RKO (cell line): Measurements from ENCODE around the gene RNF222.

Experiments used
- DNase-seq: peaks from one replicate; pipeline ENCODE4 v3.0.0-alpha.2; 2016; ENCODE audit warnings: low spot score

The RNF222 gene, protein sequence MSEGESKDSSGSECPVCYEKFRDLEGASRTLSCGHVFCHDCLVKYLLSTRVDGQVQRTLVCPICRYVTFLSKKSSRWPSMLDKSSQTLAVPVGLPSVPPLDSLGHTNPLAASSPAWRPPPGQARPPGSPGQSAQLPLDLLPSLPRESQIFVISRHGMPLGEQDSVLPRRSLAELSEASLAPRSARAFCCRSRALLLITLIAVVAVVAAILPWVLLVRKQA

GRCh38 chr17:8397636-8398035 is at the start of gene RNF222:
RNF222 (minus strand) TSS chr17:8397827; CDS start chr17:8393461, 4,366 bp downstream.
- DNase-seq, result no peak

DNA sequence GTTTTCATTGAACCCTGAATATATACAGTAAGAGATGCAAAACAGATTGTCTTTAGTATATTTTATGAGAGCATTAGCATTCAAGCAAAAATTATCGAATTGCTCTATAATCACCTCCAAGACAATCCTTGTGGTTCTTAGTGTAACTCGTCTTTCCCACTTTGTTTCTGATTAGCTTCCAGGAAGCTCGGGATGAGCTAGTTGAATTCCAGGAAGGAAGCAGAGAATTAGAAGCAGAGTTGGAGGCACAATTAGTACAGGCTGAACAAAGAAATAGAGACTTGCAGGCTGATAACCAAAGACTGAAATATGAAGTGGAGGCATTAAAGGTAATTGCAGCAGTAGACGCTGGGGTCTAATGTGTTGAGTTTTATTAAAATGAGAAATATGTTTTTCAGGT is 47.9 kb upstream of the RNF222 start:
- DNase-seq, result no peak

DNA sequence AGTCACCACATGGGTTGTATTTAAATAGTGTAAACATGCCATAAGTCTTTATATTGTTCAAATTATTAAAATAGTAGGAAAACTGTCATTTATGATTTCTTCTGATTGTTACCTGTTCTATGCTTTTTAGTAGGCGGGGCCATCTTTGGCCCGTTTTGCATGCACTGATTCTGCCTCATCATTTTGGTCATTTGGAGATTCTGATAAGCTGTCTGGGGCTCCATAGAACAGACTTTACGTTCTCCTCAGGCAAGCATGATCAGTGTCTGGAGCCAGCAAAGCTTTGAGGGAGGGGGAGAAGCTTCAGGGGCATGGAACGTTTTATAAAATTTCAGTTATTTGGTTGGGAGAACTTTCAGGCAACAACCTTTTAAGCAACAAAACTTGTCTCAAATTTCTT is 46.9 kb upstream of the RNF222 start:
- no peak for DNase-seq

DNA sequence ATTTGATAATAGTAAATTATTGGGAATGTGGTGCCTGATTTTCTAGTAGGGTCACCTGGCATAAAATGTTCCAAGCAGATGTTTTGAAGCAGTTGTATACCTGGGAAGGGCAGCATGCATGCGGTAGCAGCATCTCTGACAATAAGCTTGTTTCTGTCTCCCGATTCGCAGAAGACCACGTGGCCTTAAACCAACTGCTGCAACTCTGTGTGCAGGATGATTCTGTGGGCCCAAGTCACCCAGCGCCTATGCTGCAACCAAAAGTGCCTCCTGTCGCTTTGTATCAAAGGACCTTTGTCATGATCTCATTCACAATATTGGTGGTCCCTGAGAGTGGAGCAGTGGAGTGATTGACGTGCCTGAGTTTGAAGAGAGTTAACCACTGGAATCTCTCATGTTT is 46.1 kb upstream of the RNF222 start:
- no peak for DNase-seq

- DNase-seq, result no peak
These were observed 44.7 kb upstream of the RNF222 start for GRCh38 chr17:8442310-8442709.

DNA sequence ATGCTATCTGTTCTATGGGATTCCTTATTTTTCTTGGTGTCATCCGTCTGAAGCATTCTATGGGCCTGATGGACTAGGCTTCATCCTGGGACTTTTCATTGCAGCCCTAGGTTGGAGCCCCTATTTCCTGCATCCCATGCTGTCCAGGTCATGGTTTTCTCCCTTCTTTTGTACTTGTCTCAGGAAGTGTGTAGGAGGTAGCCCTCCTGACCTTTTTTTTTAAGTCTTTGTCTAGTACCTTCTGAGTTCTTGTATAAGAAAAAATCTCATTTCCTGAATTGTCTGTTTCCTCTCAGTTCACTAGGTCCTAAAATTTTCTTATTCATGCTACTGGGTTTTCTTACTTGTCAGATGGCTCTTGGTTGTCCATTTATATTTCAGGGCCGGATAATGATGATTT is 44.1 kb upstream of the RNF222 start:
- DNase-seq, result no peak

DNA sequence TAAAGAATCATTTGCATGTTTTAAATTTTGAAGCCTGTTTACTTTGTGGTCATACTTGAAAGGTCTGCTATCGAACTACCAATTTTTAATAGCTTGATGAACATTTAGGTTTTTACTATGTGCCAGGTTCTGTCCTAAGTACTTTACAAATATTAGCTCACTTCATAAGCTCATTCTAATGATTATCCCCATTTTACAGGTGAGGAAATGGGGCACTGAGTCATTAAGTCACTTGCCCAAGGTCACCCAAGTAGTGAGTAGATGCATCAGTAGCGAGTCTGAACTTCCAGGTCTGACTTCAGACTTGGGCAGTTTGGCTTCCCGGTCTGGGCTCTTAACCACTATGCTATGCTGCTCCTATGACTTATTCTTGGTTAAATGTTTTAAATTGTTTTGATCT is 42.1 kb upstream of the RNF222 start:
- DNase-seq, result no peak

DNA sequence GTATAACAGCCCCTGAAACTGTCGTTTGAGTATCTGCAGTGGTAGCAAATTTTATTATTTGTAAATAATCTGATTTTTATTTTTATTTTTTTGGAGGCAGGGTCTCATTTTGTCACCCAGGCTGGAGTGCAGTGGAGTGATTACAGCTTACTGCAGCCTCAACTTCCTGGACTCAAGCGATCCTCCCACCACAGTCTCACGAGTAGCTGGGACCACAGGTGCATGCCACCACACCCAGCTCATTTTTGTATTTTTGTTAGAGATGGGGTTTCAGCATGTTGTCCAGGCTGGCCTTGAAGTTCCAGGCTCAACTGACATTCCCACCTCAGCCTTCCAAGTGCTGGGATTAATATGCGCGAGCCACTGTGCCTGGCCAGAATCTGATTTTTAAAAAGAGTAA is 40.8 kb upstream of the RNF222 start:
- no peak for DNase-seq

- DNase-seq, result no peak
These were observed 39.2 kb upstream of the RNF222 start for GRCh38 chr17:8436844-8437171.

DNA sequence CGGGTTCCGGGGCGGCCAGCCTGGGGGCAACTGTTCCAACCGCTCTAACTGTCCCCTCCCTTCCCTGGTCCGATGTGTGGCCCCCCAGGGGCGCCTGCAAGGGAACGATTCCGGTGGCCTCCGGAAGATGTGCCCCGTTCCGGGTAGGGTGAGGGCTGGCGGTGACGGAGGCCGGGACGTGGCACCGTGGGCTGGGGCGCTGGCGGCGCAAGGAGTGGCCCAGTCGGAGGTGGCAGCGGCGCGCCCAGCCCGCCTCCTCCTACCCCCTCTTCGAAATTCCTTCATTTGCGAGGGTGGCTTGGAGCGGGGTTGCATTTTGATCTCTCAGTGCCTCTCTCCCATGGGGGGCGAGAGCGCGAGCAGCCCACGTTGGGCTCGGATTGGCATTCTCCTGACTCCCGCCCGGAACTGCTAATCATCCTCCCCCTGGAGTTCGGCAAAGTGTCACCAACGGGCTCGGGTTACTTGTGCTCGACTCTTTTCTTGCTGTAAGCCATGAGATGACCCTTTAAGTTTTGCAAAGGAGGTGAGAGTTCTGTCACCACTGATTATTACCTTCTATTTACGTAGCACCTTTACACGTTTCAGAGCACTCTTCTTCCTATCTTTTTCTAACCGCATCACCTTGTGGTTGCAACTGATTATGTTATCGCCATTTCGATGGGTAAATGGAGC is 38.7 kb upstream of the RNF222 start:
- DNase-seq, result peak; percentile 61

- peak; percentile 96 for DNase-seq
These were observed 37.9 kb upstream of the RNF222 start, which contains the start of gene NDEL1 for GRCh38 chr17:8435245-8436168. NDEL1 (plus strand) TSS chr17:8435884; CDS start chr17:8444272, 8,388 bp downstream.

DNA sequence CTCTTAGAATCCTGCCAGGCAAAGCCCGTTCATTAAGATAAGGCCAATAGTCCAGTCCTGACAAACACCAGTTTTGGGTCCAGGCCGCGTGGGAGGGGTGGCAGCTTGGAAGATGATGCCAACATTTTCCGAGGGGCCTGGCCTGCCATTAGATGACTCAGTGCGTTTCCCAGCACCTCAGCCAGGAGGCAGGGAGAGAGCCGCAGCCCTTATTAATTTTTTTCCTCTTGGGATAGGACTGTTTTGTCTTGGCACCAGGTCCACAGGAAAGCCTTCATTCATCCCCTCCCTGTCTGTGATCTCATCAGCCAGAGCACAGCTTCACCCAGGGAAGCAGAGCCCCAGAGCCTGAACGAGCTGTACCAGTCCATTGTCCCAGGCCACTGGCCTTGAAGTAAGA is 33.3 kb upstream of the RNF222 start:
- DNase-seq, result no peak

DNA sequence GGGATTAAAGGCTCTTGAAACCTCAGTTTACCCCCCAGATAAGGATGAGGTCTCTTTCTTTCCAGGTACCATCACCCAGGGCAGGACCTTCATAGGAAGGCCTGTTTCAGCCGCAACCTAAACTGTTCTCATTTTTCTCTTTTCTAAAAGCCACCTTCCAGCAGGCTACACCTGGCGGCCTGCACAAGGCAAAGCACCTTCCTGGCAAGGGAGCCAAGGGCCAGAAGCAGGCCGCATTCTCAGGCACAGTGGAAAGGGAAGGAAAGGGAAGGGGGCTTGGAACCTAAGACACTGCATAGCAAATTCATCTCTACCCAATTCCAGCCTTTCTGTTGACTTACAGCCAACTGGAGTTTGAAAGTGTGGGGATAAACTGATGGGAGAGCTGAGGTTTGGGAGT is 29.2 kb upstream of the RNF222 start:
- no peak for DNase-seq

GRCh38 chr17:8426094-8426720 is 28.6 kb upstream of the RNF222 start:
- no peak for DNase-seq

DNA sequence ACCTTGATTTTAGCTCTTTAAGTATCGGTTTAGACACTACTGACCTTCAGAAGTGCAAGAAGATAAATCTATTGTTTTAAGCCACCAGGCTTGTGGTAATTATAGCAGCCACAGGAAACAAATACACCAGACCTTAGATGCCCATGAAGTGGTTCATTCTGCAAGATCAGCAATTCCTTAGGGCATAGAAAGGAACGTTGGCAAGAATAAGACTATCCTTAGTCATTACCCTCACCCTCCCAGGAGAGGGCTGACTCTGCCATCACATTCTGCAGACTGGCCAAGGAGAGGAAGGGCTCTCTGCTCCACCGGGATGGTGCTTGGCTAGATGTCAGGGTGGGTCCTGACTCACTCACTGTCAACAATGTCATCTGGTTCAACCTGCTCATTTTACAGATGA is 23.9 kb upstream of the RNF222 start:
- no peak for DNase-seq

- no peak for DNase-seq
These were observed 22.7 kb upstream of the RNF222 start for GRCh38 chr17:8420041-8420934.

GRCh38 chr17:8419305-8419704 is 21.7 kb upstream of the RNF222 start:
- DNase-seq, result no peak

- no peak for DNase-seq
These were observed 20.8 kb upstream of the RNF222 start for GRCh38 chr17:8418471-8418870.

DNA sequence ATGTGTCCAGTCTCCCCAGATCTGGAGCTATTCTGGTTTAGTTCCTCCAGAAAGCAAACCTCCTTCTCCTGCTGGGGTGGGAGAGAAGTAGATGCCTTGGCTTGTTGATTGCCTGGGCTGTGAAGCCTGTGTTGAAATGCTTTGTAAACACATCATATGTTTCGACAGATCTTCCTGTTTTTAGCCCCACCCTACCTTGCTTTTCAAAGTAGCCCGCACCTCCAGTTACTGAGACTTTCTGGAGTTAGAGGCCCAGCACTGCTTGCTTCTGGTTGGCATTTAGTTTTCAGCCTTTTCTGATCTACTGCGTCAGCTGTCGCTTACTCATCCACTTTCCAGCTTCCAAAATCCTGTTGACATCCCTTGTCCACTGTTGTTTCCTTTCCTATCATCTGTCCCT is 20.2 kb upstream of the RNF222 start:
- DNase-seq, result no peak

DNA sequence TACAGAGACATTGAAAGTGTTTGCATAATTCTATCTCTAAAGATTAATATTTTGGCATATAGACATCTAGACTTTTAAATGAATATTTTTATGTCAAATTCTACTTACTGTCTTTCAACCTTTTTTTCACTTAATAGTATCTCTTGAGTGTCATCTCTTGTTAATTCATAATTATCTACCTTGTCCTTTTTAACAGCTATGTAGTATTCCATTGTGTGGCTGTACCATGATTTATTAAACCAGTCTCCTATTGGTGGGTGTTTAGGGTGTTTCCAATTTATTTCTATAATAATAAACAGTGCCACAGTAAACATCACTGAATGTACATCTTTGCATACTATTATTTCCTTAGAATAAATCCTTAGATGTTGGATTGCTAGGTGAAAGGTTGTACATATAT is 16.3 kb upstream of the RNF222 start:
- DNase-seq, result no peak

- no peak for DNase-seq
These were observed 15.7 kb upstream of the RNF222 start for GRCh38 chr17:8413328-8413727.

- no peak for DNase-seq
These were observed 14.5 kb upstream of the RNF222 start for GRCh38 chr17:8412089-8412488.
